Central memory CD8-positive, alpha-beta T cell (primary cell): ENCODE measurements around the gene FAM98C.
"Not testable (repeated sequence)": the region's sequence is repeated elsewhere in the genome, so short reads cannot be mapped to it uniquely, and the experiment has no call there.

ENCODE experiments used
- ATAC-seq: fragments of 150-1000 bp; cut with Tn5 transposase; replicated peaks from 2 replicates; pipeline ENCODE4 v1.10.0; 2022; ENCODE audit warnings: mild to moderate bottlenecking, moderate FRiP score, moderate number of reproducible peaks; ENCODE audit not compliant: poor library complexity, severe bottlenecking; ENCODE audit errors: extremely low read depth
- DNase-seq, 2 donors: peaks; one replicate each; pipeline ENCODE4 v3.0.0; 2021; ENCODE audit warnings: low spot score in 2 of 2
- H3K27ac Mint-ChIP-seq: one replicate; pipeline ENCODE4 v1.8.0; 2022; ENCODE audit warnings: low read depth, mild to moderate bottlenecking, moderate library complexity, mixed read lengths
- H3K27me3 Mint-ChIP-seq: one replicate; pipeline ENCODE4 v1.8.0; 2022; ENCODE audit warnings: mixed read lengths
- H3K36me3 Mint-ChIP-seq: one replicate; pipeline ENCODE4 v1.8.0; 2022; ENCODE audit warnings: mild to moderate bottlenecking, moderate library complexity, mixed read lengths; ENCODE audit not compliant: insufficient read depth
- H3K4me1 Mint-ChIP-seq: one replicate; pipeline ENCODE4 v1.8.0; 2022; ENCODE audit warnings: mixed read lengths
- H3K4me3 Mint-ChIP-seq: one replicate; pipeline ENCODE4 v1.8.0; 2022; ENCODE audit warnings: mild to moderate bottlenecking, moderate library complexity, mixed read lengths
- H3K9me3 Mint-ChIP-seq: one replicate; pipeline ENCODE4 v1.8.0; 2022; ENCODE audit warnings: mixed read lengths

Gene FAM98C

DNA sequence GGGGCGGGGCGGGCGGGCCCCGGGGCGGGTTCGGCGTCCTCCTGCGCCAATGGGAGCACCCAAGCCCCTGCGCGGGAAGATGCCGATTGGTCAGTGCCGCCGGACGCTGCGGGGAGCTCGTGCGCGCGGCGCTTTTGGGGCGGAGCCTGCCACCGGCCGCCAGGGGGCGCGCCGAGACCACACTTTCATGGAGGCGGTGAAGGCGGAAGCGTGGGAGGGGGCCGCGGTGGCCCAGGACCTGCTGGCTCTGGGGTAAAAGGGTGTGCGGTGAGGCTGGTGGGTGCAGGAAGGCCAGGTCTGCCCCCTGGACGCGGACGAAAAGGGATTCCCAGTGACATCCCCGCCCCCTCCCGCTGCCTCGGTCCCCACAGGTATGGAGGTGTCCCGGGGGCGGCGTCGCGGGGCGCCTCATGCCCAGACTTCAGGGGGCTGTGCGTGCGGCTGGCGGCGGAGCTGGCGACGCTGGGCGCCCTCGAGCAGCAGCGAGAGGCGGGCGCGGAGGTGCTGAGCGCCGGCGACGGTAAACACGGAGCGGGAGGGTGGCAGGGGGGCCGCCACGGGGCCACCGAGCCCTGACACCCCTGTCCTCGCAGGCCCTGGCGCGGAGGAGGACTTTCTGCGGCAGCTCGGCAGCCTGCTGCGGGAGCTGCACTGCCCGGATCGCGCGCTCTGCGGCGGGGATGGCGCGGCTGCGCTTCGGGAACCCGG lies at the start of gene FAM98C:
FAM98C (plus strand) TSS at position 127 of the 708 bp plus-strand sequence; CDS start at position 188, 61 bp downstream.
- peak within 1 kb of the TSS; percentile 95 for H3K4me3 Mint-ChIP-seq
- no peaks in the 10 kb centered on the region for H3K9me3 Mint-ChIP-seq
- peaks cover 27% of the 10 kb centered on the region for H3K27me3 Mint-ChIP-seq
- peak; percentile 96 to 98 for DNase-seq
- peak within 1 kb of the TSS; percentile 92 for H3K27ac Mint-ChIP-seq
- peak; percentile 98 for ATAC-seq
- peaks cover 25% of the 10 kb centered on the region for H3K36me3 Mint-ChIP-seq
- peaks cover 20% of the 10 kb centered on the region for H3K4me1 Mint-ChIP-seq

DNA sequence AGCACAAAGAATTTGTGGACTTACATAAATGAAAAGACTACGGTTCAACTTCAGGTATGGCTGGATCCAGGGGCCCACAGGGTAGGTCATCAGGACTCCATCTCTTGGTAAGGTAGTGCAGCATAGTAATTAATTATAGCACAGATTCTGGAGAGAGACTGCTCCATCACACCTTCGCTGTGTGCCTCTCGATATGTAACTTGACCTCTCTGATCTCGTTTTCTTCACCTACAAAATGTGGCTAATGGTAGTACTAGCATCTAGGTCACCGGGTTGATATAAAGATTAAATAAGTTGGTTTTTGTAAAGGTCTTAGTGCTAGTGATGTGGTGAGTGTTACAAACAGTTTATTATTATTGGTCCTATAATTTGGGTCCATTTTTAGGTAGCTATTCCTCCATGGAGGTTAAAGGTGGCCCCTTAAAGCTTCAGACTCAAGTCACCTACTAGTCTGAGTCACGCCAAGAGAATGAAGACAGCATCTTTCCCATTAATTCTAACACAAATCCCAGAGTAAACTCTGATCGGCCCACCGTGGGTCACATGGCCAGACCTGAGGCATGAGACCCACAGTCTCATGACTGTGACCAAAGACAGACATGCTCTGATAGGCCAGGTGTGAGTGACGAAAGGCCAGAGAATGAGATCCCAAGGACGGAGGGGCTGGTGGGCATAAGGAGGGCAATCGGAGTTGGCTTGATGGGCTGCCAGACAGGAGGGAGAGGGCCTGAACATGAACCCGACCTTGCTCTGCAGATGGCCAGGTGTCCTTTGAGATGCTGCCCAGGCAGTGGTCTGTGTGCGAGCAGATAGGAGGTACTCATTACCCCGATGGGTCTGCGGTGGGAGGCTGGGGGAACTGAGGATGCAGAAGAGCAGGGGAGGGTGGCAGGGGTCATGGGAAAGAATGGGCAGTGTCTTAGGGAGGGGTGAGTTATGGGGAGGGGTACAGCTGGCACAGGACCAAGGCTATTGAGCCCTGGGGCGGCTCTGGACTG lies 46.9 kb upstream of the FAM98C start:
- peaks cover 5% of the 10 kb centered on the region for H3K4me1 Mint-ChIP-seq

GRCh38 chr19:38358071-38358470 lies 44.8 kb upstream of the FAM98C start:
- H3K4me1 Mint-ChIP-seq, result peaks cover 11% of the 10 kb centered on the region
- H3K4me3 Mint-ChIP-seq, result no peak overlapping the region
- no peaks in the 10 kb centered on the region for H3K9me3 Mint-ChIP-seq
- DNase-seq (no peak), ATAC-seq (no peak)
- peaks cover 36% of the 10 kb centered on the region for H3K27me3 Mint-ChIP-seq
- H3K36me3 Mint-ChIP-seq, result no peaks in the 10 kb centered on the region
- H3K27ac Mint-ChIP-seq, result no peak overlapping the region

More for the DNA sequence above, 46.9 kb upstream of the FAM98C start:
- DNase-seq, result no peak
- H3K27ac Mint-ChIP-seq, result no peak overlapping the region
- peaks cover 30% of the 10 kb centered on the region for H3K27me3 Mint-ChIP-seq
- no peaks in the 10 kb centered on the region for H3K9me3 Mint-ChIP-seq
- H3K4me3 Mint-ChIP-seq, result no peak overlapping the region
- ATAC-seq, result no peak
- H3K36me3 Mint-ChIP-seq, result no peaks in the 10 kb centered on the region

- H3K9me3 Mint-ChIP-seq, result no peaks in the 10 kb centered on the region
- no peaks in the 10 kb centered on the region for H3K36me3 Mint-ChIP-seq
- DNase-seq (no peak), ATAC-seq (no peak)
- H3K27me3 Mint-ChIP-seq, result peaks cover 36% of the 10 kb centered on the region
- H3K4me1 Mint-ChIP-seq, result peaks cover 11% of the 10 kb centered on the region
- no peak overlapping the region for H3K27ac Mint-ChIP-seq
- H3K4me3 Mint-ChIP-seq, result peak overlapping the region; percentile 35
Observed at GRCh38 chr19:38359242-38360021, 43.5 kb upstream of the FAM98C start.

DNA sequence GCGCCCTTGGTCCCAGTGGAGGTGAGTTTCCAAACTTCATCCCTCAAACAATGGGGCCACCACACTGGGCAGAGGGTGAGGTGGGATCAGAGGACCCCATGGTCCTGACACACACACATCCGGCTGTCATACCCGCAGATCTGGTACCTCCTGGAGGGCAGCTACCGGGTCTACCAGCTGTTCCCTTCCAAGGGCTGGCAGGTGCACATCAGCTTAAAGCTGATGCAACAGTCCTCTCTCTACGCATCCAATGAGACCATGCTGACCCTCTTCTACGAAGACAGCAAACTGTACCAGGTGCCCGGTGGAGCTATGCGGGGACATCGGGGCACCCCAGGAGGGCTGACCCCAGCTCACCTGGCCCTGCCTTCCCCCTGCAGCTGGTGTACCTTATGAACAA lies 42.5 kb upstream of the FAM98C start:
- peak overlapping the region; percentile 72 for H3K4me3 Mint-ChIP-seq
- no peak overlapping the region for H3K27ac Mint-ChIP-seq
- ATAC-seq (no peak), DNase-seq (no peak)
- H3K36me3 Mint-ChIP-seq, result no peaks in the 10 kb centered on the region
- H3K4me1 Mint-ChIP-seq, result peaks cover 11% of the 10 kb centered on the region
- H3K9me3 Mint-ChIP-seq, result no peaks in the 10 kb centered on the region
- H3K27me3 Mint-ChIP-seq, result peaks cover 36% of the 10 kb centered on the region

DNA sequence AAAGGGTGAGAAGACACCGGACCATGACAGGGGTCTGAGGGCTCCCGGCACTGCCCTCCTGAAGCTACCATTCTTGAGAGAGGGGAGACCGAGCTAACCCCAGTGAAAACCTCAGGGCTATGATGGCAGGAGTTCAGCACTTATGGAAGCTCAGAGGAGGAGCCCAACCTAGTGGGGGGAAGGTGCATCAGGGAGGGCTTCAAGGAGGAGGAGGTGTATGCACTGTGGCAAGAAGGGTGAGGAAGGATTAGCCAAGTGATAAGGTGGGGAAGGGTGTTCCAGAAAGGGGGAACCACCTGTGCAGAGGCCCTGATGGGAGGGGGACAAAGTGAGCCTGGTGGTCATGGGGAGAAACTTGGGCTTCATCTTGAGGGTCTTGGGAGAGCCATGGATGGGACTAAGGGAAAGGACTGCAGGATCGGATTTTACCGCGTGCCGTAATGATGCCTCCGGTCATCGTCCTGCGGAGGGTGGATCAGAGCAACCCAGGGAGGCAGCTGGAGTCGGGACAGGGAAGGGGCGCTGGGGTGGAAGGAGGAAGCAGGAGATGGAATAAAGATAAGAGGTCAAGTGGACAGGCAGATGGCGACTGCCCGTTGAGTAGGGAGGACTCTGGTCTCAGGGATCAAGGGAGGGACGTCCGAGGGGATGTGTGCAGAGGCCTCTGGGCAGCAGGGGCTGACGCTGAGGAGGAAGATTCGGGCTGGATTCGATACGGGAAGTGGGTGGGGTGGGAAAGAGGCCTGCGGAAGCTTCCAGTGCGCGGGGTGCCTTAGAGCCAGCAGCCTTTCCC lies 41.9 kb upstream of the FAM98C start:
- H3K4me1 Mint-ChIP-seq, result peaks cover 11% of the 10 kb centered on the region
- peak overlapping the region; percentile 72 for H3K4me3 Mint-ChIP-seq
- peak overlapping the region; percentile 35 for H3K27ac Mint-ChIP-seq
- H3K27me3 Mint-ChIP-seq, result peaks cover 35% of the 10 kb centered on the region
- ATAC-seq (no peak), DNase-seq (no peak)
- H3K9me3 Mint-ChIP-seq, result no peaks in the 10 kb centered on the region
- no peaks in the 10 kb centered on the region for H3K36me3 Mint-ChIP-seq

GRCh38 chr19:38361633-38362075 lies 41.2 kb upstream of the FAM98C start:
- Mint-ChIP-seq H3K27ac (peak overlapping the region; percentile 35), H3K4me3 (peak overlapping the region; percentile 72), H3K27me3 (peaks cover 35% of the 10 kb centered on the region), H3K9me3 (no peaks in the 10 kb centered on the region), H3K36me3 (no peaks in the 10 kb centered on the region), H3K4me1 (peaks cover 11% of the 10 kb centered on the region)
- ATAC-seq, result peak; percentile 63
- DNase-seq, result no peak

GRCh38 chr19:38362076-38362945 lies 40.6 kb upstream of the FAM98C start:
- H3K9me3 Mint-ChIP-seq, result no peaks in the 10 kb centered on the region
- peaks cover 11% of the 10 kb centered on the region for H3K4me1 Mint-ChIP-seq
- peak overlapping the region; percentile 72 for H3K4me3 Mint-ChIP-seq
- H3K36me3 Mint-ChIP-seq, result no peaks in the 10 kb centered on the region
- peaks cover 37% of the 10 kb centered on the region for H3K27me3 Mint-ChIP-seq
- ATAC-seq (peak; percentile 49), DNase-seq (no peak)
- H3K27ac Mint-ChIP-seq, result peak overlapping the region; percentile 35

- not testable (repeated sequence) for ATAC-seq
Observed at GRCh38 chr19:38362946-38363688, 39.8 kb upstream of the FAM98C start.

GRCh38 chr19:38367041-38367440 lies 35.9 kb upstream of the FAM98C start:
- no peak overlapping the region for H3K27ac Mint-ChIP-seq
- H3K9me3 Mint-ChIP-seq, result no peaks in the 10 kb centered on the region
- H3K27me3 Mint-ChIP-seq, result peaks cover 27% of the 10 kb centered on the region
- no peak for ATAC-seq
- no peaks in the 10 kb centered on the region for H3K36me3 Mint-ChIP-seq
- no peak overlapping the region for H3K4me3 Mint-ChIP-seq
- no peak for DNase-seq
- no peaks in the 10 kb centered on the region for H3K4me1 Mint-ChIP-seq

More at GRCh38 chr19:38362946-38363688, 39.8 kb upstream of the FAM98C start:
- peaks cover 45% of the 10 kb centered on the region for H3K27me3 Mint-ChIP-seq
- H3K27ac Mint-ChIP-seq, DNase-seq, H3K4me3 Mint-ChIP-seq, H3K9me3 Mint-ChIP-seq, H3K36me3 Mint-ChIP-seq: not testable (repeated sequence)
- H3K4me1 Mint-ChIP-seq, result peaks cover 11% of the 10 kb centered on the region
